OCI-LY3 (cell line): Measurements from ENCODE around the gene NOP58.

ENCODE experiments used
- EZH2phosphoT487 ChIP-seq: fragments of 200-600 bp; shearing (Covaris generic); IDR thresholded peaks from 2 replicates; pipeline ENCODE4 v1.6.1; 2018; ENCODE audit warnings: antibody characterized with exemption, mixed run types, low read depth
- TF ChIP-seq, protein P1 (sequence below): fragments of 200-600, 300-600 bp; sonication (generic); IDR thresholded peaks from 2 replicates; pipeline ENCODE4 v1.5.1; 2014; ENCODE audit warnings: antibody characterized with exemption, low read length, low read depth

DNA sequence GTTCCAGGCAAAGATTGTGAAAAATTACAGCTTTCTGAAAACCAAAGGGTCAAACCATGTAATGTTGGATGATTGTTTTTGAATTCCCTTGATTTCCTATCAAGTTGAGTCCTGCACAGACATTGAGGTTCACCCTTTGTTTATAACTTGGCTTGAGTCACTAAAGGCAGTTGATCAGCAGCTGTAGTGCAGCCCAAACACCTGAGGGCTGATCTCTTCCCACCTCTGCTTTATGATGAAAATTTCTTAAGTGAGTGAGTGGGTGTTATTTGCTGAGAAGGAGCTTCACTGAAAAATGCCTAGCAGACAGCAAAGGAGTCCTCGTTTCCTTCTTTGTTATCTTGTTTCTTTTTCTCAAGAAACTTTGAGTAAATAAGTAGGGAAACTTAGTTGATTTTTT is 78.6 kb downstream of the NOP58 start:
- TF ChIP-seq EZH2phosphoT487: no peak
- TF ChIP-seq, protein P1, sequence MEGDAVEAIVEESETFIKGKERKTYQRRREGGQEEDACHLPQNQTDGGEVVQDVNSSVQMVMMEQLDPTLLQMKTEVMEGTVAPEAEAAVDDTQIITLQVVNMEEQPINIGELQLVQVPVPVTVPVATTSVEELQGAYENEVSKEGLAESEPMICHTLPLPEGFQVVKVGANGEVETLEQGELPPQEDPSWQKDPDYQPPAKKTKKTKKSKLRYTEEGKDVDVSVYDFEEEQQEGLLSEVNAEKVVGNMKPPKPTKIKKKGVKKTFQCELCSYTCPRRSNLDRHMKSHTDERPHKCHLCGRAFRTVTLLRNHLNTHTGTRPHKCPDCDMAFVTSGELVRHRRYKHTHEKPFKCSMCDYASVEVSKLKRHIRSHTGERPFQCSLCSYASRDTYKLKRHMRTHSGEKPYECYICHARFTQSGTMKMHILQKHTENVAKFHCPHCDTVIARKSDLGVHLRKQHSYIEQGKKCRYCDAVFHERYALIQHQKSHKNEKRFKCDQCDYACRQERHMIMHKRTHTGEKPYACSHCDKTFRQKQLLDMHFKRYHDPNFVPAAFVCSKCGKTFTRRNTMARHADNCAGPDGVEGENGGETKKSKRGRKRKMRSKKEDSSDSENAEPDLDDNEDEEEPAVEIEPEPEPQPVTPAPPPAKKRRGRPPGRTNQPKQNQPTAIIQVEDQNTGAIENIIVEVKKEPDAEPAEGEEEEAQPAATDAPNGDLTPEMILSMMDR: no peak
